Measurements from ENCODE around the gene CSTF1.

Gene CSTF1

GRCh38 chr20:56411759-56412472 is 19.5 kb downstream of the CSTF1 start, which contains the start of gene CASS4:
Gene CASS4, plus strand, starts transcription at chr20:56412260. Its CDS starts 199 bp downstream, at chr20:56412459.
- Histone ChIP-seq H3K27ac (ENCODE audit: low read length) (peak within 1 kb of the TSS; percentile 81), H3K9ac (ENCODE audit: low read length) (peak within 1 kb of the TSS; percentile 36), H4K20me1 (ENCODE audit: insufficient read depth, low read length) (no peaks in the 10 kb centered on the region), H3K4me2 (ENCODE audit: low read length) (peak within 1 kb of the TSS; percentile 68), H3K79me2 (ENCODE audit: low read length) (no peaks in the 10 kb centered on the region), H3K4me3 (ENCODE audit: low read length) (peak within 1 kb of the TSS; percentile 50), H3K27me3 (ENCODE audit: low read depth, low read length) (no peaks in the 10 kb centered on the region), H3K9me3 (ENCODE audit: insufficient read depth, low read length) (no peaks in the 10 kb centered on the region), H3K4me1 (ENCODE audit: low read length) (peaks cover 18% of the 10 kb centered on the region), H3K36me3 (replicated peaks; ENCODE audit: low read depth, low read length) (peaks cover 55% of the 10 kb centered on the region), H2AFZ (ENCODE audit: low read depth, low read length) (no peak within 1 kb of the TSS; the same call in 1 of the 2 replicates)
- TF ChIP-seq CTCF (IDR thresholded peaks at IDR 0.05; ENCODE audit: low read depth, low read length) (no peak), EZH2phosphoT487 (IDR thresholded peaks at IDR 0.05; ENCODE audit: low read depth) (no peak)

- TF ChIP-seq CTCF (IDR thresholded peaks at IDR 0.05; ENCODE audit: low read depth, low read length): no peak
- H3K9ac ChIP-seq (ENCODE audit: low read length): peak overlapping the region; percentile 36; the same call in 1 of the 2 replicates
- H3K27ac ChIP-seq (ENCODE audit: low read length): peak overlapping the region; percentile 81
- no peaks in the 10 kb centered on the region for H3K79me2 ChIP-seq (ENCODE audit: low read length)
- H3K27me3 ChIP-seq (ENCODE audit: low read depth, low read length): no peaks in the 10 kb centered on the region
- no peak overlapping the region for H2AFZ ChIP-seq (ENCODE audit: low read depth, low read length)
- H3K4me3 ChIP-seq (ENCODE audit: low read length): peak overlapping the region; percentile 50
- H3K4me2 ChIP-seq (ENCODE audit: low read length): peak overlapping the region; percentile 68
- peaks cover 18% of the 10 kb centered on the region for H3K4me1 ChIP-seq (ENCODE audit: low read length)
- no peaks in the 10 kb centered on the region for H3K9me3 ChIP-seq (ENCODE audit: insufficient read depth, low read length)
- H3K36me3 ChIP-seq (replicated peaks; ENCODE audit: low read depth, low read length): peaks cover 53% of the 10 kb centered on the region
- H4K20me1 ChIP-seq (ENCODE audit: insufficient read depth, low read length): no peaks in the 10 kb centered on the region
Observed at GRCh38 chr20:56412473-56412790, 20.0 kb downstream of the CSTF1 start.

GRCh38 chr20:56412949-56413348 is 20.5 kb downstream of the CSTF1 start:
- Histone ChIP-seq H3K4me3 (ENCODE audit: low read length) (no peak overlapping the region), H3K4me2 (ENCODE audit: low read length) (no peak overlapping the region), H3K36me3 (replicated peaks; ENCODE audit: low read depth, low read length) (peaks cover 53% of the 10 kb centered on the region), H3K79me2 (ENCODE audit: low read length) (no peaks in the 10 kb centered on the region), H4K20me1 (ENCODE audit: insufficient read depth, low read length) (no peaks in the 10 kb centered on the region), H3K27me3 (ENCODE audit: low read depth, low read length) (no peaks in the 10 kb centered on the region), H3K9ac (ENCODE audit: low read length) (no peak overlapping the region), H3K27ac (ENCODE audit: low read length) (no peak overlapping the region), H2AFZ (ENCODE audit: low read depth, low read length) (no peak overlapping the region), H3K4me1 (ENCODE audit: low read length) (peaks cover 18% of the 10 kb centered on the region), H3K9me3 (ENCODE audit: insufficient read depth, low read length) (no peaks in the 10 kb centered on the region)
- TF ChIP-seq CTCF (IDR thresholded peaks at IDR 0.05; ENCODE audit: low read depth, low read length) (no peak), EZH2phosphoT487 (IDR thresholded peaks at IDR 0.05; ENCODE audit: low read depth) (no peak)

- H4K20me1 ChIP-seq (ENCODE audit: insufficient read depth, low read length): no peaks in the 10 kb centered on the region
- no peaks in the 10 kb centered on the region for H3K9me3 ChIP-seq (ENCODE audit: insufficient read depth, low read length)
- peaks cover 50% of the 10 kb centered on the region for H3K36me3 ChIP-seq (replicated peaks; ENCODE audit: low read depth, low read length)
- H3K79me2 ChIP-seq (ENCODE audit: low read length): no peaks in the 10 kb centered on the region
- no peak for TF ChIP-seq EZH2phosphoT487 (IDR thresholded peaks at IDR 0.05; ENCODE audit: low read depth)
- no peak for TF ChIP-seq CTCF (IDR thresholded peaks at IDR 0.05; ENCODE audit: low read depth, low read length)
- H3K4me2 ChIP-seq (ENCODE audit: low read length): no peak overlapping the region
- H3K27ac ChIP-seq (ENCODE audit: low read length): no peak overlapping the region
- H3K9ac ChIP-seq (ENCODE audit: low read length): no peak overlapping the region
- H3K4me1 ChIP-seq (ENCODE audit: low read length): peaks cover 18% of the 10 kb centered on the region
- H2AFZ ChIP-seq (ENCODE audit: low read depth, low read length): no peak overlapping the region
- no peak overlapping the region for H3K4me3 ChIP-seq (ENCODE audit: low read length)
- no peaks in the 10 kb centered on the region for H3K27me3 ChIP-seq (ENCODE audit: low read depth, low read length)
Observed at GRCh38 chr20:56414842-56415765, 22.7 kb downstream of the CSTF1 start.

Data from OCI-LY3 (cell line).